HG03558 (cell line): ENCODE results near the gene TLR7.

Experiments
- ATAC-seq: cut with Tn5 transposase; IDR thresholded peaks from one replicate; pipeline ENCODE4 v1.9.1; 2021; ENCODE audit warnings: moderate number of reproducible peaks; ENCODE audit not compliant: unreplicated experiment; ENCODE audit errors: extremely low read depth

Gene TLR7

DNA sequence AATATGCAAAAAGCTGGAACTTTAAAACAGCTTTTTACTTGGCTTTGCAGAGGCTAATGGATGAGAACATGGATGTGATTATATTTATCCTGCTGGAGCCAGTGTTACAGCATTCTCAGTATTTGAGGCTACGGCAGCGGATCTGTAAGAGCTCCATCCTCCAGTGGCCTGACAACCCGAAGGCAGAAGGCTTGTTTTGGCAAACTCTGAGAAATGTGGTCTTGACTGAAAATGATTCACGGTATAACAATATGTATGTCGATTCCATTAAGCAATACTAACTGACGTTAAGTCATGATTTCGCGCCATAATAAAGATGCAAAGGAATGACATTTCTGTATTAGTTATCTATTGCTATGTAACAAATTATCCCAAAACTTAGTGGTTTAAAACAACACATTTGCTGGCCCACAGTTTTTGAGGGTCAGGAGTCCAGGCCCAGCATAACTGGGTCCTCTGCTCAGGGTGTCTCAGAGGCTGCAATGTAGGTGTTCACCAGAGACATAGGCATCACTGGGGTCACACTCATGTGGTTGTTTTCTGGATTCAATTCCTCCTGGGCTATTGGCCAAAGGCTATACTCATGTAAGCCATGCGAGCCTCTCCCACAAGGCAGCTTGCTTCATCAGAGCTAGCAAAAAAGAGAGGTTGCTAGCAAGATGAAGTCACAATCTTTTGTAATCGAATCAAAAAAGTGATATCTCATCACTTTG lies 55.2 kb downstream of the TLR7 start:
- no peak for ATAC-seq

DNA sequence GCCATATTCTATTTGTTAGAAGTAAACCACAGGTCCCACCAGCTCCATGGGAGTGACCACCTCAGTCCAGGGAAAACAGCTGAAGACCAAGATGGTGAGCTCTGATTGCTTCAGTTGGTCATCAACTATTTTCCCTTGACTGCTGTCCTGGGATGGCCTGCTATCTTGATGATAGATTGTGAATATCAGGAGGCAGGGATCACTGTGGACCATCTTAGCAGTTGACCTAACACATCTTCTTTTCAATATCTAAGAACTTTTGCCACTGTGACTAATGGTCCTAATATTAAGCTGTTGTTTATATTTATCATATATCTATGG lies 55.7 kb downstream of the TLR7 start:
- no peak for ATAC-seq

GRCh38 chrX:12929701-12930100 lies 62.8 kb downstream of the TLR7 start:
- no peak for ATAC-seq

- no peak for ATAC-seq
Measured at GRCh38 chrX:12930150-12930549, 63.3 kb downstream of the TLR7 start.

DNA sequence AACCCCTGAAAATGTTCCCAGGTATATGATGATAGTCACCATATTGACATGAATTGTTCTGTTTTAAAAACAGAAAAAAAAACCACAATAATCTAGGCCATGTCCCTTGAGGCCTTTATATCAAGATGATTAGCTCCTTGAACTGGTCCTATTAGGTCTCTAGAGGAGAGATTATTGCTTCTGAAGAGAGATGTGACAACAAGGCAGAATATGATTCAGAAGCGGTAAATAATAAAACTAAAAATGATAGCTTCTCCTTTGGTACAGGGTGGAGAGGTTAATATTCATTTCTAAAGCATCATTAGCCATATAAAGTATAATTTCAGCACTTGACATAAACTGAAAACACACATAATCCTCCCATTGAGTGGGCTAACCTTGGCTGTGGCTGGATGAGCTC lies 65.4 kb downstream of the TLR7 start:
- no peak for ATAC-seq

DNA sequence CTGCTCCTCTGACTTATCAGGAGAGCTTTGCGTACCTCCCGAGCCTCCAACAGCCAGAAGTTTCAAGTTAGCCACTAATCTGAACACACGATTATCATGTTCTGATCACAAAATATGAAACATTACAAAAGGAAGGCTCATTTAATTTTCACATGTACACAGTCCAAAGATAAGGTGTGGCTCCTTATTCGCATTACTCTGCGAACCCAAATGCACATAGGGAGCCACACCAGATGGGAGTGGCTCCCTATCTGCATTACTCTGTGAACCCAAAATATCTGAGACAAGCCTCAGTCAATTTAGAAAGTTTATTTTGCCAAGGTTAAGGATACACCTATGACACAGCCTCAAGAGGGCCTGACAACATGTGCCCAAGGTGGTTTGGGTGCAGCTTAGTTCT lies 68.0 kb downstream of the TLR7 start:
- no peak for ATAC-seq

DNA sequence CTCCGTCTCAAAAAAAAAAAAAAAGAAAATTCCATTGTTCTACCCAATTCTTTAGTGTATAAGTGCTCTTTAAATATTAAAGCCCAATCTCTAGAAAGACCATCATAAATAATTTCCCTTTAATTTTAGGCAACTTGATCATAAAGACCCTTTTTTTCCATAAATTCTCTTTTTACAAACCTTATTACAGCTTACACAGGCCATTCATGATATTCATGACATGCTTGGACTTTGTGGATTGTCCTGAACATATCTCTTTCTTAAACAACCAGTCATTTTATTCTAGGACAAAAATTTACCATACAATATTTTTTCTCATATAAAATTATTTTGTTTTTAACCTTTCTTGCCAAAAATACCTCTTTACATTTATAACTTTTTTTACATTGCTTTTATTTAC lies 70.1 kb downstream of the TLR7 start:
- ATAC-seq, result no peak
